ENCODE measurements around the gene LRRK1.

Gene LRRK1

DNA sequence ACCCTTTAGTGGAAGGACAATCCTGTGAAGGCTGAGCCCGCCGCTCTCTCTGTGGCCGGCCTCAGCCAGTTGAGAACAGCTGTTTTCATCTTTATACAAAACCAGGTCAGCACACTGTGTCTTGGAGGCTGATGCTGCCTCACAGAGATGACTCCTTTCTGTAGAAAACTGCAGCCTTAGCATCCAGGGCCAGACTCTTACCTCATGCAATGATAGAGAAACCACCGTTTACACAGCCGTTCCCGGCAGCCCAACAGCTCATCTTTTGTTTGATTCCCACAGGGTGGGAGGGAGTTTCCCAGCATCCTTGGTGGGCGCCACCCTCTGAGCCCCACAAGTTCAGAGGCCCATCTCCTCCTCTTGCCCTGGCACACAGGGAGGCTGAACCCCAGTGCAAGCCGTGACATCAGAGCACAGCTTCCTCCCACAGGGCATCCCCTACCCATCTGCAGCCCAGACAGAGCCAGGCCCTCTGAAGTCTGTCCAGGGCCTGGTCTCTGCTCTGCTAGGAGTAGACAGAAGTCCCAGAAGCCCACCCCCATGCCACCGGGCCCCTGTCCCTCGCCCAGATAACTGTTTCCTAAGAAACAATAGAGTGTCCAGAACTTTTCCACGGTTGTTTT lies 105.0 kb downstream of the LRRK1 start:
- FAIRE-seq: no peak
- no peak for DNase-seq (ENCODE audit: insufficient read length, low spot score)
- TF ChIP-seq, protein P1, sequence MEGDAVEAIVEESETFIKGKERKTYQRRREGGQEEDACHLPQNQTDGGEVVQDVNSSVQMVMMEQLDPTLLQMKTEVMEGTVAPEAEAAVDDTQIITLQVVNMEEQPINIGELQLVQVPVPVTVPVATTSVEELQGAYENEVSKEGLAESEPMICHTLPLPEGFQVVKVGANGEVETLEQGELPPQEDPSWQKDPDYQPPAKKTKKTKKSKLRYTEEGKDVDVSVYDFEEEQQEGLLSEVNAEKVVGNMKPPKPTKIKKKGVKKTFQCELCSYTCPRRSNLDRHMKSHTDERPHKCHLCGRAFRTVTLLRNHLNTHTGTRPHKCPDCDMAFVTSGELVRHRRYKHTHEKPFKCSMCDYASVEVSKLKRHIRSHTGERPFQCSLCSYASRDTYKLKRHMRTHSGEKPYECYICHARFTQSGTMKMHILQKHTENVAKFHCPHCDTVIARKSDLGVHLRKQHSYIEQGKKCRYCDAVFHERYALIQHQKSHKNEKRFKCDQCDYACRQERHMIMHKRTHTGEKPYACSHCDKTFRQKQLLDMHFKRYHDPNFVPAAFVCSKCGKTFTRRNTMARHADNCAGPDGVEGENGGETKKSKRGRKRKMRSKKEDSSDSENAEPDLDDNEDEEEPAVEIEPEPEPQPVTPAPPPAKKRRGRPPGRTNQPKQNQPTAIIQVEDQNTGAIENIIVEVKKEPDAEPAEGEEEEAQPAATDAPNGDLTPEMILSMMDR (IDR thresholded peaks at IDR 0.05; ENCODE audit: insufficient read depth, missing control alignments): no peak

DNA sequence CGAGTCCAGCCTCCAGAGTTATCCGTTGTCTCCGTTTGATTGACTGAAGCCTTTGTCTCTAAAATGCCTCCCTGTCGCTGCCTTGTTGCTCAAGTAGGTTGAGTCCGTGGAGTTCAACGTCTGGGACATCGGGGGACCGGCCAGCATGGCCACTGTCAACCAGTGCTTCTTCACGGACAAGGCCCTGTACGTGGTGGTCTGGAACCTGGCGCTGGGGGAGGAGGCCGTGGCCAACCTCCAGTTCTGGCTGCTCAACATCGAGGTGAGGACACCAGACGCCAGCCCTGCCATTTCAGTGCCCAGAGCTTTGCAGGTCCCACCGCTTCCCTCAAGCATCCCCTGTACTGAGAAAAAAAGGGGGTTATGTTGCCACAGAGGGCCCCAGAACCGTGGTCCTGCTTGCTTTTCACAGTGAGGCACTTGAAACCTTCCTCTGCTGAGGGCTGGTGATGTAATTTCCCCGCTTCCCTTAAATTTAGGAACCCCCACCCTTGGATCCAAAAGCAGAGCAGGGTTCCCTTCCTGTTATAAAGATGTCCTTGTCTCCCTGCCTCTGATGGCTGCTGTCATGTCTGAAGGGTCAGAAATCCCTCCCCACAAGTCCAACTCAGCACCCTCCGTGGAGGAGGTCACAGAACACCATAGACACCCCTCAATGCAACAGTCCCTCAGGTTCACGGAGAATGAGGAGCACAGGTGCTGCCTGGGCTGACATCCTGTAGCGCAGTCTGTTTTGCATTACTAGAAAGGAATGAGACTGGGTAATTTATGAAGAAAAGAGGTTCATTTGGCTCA lies 105.7 kb downstream of the LRRK1 start:
- FAIRE-seq (no peak), DNase-seq (ENCODE audit: insufficient read length, low spot score) (no peak)
- TF ChIP-seq, protein P1 (IDR thresholded peaks at IDR 0.05; ENCODE audit: insufficient read depth, missing control alignments): no peak

DNA sequence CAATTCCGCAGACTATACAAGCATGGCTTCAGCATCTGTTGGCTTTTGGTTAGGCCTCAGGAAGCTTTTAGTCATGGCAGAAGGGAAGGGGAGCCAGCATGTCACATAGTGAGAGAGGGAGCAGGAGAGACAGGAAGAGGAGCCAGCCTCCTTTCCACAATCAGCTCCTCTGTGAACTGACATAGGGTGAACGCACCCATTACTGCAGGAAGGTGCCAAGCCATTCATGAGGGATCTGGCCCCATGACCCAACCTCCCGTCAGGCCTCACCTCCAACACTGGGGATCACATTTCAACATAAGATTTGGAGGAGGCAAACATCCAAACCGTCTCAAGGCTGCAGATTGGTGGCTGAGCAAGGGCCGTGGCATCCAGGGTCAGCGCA lies 106.3 kb downstream of the LRRK1 start:
- no peak for FAIRE-seq
- no peak for DNase-seq (ENCODE audit: insufficient read length, low spot score)

DNA sequence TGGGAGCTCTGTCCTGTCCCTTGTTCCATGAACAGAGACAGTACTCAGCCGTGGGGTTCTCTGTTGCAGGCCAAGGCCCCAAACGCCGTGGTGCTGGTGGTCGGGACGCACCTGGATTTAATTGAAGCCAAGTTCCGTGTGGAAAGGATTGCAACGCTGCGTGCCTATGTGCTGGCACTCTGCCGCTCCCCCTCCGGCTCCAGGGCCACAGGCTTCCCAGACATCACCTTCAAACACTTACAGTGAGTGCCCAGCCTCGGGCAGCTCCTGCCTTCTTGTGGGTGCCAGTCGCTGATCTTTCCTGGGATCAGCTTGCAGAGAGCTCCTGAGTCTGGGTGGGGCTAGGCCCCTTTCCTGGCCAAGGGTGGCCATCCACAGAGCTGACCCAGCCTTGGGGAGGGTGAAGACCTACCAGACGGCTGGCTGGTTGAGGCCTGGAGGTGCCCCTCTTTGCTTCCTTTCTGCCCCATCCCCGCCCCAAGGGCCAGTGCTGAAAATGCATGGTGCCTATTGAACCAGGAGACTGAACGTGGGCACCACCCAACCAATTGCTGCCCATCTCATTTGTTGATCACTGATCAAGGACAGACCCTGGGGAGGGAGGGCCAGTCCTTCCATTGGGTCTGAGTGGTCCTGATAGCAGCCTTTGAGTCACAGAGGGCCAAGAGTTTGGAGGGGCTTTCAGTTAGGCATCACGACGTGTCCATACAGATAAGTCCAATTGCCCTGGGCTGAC lies 106.9 kb downstream of the LRRK1 start:
- no peak for DNase-seq (ENCODE audit: insufficient read length, low spot score)
- no peak for FAIRE-seq
- TF ChIP-seq, protein P1 (IDR thresholded peaks at IDR 0.05; ENCODE audit: insufficient read depth, missing control alignments): no peak

More for the DNA sequence above, 106.3 kb downstream of the LRRK1 start:
- TF ChIP-seq, protein P1 (IDR thresholded peaks at IDR 0.05; ENCODE audit: insufficient read depth, missing control alignments): no peak

DNA sequence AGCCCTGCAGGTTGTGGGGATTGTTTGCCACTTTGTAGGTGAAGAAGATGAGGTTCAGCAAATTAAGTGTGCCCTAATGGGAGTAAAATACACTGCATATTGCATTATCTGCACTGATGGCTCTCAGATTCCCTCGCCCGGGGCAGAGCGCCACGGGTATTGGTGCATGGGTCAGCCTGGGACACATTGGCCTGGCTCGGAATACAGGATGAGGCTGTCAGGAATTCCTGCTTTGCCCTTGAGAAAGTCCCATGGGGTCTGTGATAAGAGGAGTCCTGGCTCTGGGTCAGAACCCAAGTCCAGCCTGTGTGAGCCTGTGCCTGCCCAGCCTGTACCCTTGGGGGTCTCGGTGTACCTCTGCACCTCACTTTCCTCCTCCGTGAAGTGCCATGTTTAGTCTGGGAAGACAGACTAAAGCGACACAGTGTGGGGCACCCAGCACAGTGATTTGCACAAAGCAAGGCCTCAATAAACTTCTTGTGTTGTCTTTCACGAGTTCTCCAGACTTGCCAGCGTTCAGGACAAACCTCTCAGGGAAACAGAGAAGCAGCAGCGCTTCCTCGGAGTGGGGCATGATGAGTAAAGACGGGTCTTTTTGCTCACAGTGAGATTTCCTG lies 107.6 kb downstream of the LRRK1 start:
- FAIRE-seq (no peak), DNase-seq (ENCODE audit: insufficient read length, low spot score) (no peak)
- TF ChIP-seq, protein P1 (IDR thresholded peaks at IDR 0.05; ENCODE audit: insufficient read depth, missing control alignments): no peak

DNA sequence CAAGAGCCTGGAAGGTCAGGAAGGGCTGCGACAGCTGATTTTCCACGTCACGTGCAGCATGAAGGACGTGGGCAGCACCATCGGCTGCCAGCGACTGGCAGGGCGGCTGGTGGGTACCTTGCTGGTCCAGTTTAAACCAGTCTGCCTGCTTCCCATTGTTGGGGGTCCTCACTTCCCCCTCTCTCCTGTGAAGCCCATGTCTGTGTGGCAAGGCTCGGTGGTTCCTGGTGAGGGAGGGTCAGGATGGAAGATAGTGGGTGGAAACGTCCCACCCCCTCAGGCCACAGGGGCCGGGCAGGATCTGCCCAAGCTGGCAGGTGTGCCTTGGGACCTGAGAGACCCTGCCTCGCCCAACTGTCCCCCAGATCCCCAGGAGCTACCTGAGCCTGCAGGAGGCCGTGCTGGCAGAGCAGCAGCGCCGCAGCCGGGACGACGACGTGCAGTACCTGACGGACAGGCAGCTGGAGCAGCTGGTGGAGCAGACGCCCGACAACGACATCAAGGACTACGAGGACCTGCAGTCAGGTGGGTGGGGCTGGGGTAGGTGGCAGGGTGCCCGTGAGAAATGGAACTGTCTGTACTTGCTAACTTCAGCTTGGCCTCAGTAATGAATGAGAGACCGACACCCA lies 108.2 kb downstream of the LRRK1 start:
- FAIRE-seq (no peak), DNase-seq (ENCODE audit: insufficient read length, low spot score) (no peak)
- TF ChIP-seq, protein P1 (IDR thresholded peaks at IDR 0.05; ENCODE audit: insufficient read depth, missing control alignments): no peak
